DMS153 treated with DMSO at 0.1 percent for 48 hours (cell line): ENCODE results near the gene ATIC.

Source experiments
- DNase-seq: peaks from one replicate; lab custom pipeline; 2025; ENCODE audit not compliant: unreplicated experiment; lab: John Stamatoyannopoulos, UW

The ATIC gene

DNA sequence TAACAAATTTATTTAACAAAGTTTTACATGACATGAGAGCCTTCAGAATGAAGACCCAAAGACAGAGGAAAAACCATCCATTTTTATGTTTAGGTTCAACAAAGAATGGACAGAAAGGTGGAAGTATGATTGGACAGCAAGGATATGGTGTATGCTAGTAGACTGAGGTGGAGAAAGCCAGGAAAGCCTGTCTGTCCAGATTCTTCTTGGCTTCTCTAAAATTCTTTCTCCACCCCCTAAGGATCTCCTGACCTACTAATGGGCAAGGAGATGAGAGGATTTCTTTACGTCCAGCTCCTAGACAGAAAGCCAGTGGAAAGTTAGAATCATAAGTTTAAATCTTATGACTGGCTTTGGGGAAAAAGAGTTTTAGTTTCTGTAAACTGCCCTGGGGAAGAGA lies 3.0 kb downstream of the ATIC start:
- no peak for DNase-seq

DNA sequence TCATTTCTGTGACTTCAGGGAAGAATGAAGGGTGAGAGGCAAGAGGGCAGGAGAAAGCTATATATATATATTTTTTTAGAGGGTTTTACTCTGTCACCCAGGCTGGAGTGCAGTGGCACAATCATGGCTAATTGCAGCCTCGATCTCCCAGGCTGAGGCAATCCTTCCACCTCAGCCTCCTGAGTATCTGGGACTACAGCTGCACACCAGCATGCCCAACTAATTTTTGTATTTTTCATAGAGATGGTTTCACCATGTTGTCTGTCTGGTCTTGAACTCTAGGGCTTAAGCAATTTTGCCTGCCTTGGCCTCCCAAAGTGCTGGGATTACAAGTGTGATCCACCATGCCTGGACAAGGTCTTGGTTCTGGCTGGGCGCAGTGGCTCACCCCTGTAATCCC lies 3.4 kb downstream of the ATIC start:
- DNase-seq: no peak

DNA sequence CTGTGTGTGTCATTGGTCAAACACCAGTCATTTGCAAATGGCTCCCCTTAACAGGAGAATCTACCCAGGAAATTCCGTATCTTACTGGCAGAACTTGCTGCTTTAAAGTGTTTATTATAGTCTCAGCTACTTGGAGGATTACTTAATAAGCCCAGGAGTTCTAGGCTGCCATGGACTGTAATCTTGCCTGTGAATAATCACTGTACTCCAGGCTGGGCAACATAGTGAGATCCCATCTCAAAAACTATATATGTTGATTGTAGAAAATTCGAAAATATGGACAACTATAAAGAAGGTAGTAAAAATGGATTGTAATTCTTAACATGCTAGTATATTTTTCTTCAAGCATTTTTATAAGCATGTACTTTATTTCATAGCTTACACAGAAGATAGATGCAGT lies 4.5 kb downstream of the ATIC start:
- no peak for DNase-seq

DNA sequence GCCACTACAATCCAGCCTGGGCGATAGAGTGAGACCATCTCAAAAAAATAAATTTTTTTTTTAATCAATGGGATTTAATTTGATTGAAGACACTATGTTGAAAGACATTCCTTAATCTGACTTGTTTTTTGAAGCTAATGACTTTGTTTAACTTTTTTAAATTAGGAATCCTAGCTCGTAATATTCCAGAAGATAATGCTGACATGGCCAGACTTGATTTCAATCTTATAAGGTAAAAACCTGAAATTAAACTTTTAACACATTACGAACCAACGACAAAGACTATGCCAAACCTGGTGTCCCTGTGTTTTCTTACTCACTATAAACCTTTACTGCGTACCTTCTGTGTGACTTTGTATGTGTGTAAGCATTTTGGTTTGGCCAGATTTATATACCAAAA lies 7.6 kb downstream of the ATIC start:
- no peak for DNase-seq

DNA sequence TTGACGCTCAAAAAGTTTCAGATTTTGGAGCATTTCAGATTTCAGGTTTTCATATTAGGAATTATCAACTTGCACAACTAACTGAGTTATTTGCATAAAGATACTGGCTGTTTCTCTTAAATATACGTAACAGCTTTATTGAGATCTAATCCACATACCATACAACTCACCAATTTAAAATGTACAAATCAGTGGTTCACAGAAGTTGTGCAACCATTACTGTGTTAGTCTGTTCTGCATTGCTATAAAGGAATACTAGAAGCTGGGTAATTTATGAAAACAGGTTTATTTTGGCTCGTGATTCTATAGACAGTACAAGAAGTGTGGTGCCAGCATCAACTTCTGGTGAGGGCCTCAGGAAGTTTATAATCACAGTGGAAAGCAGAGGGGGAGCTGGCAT lies 8.2 kb downstream of the ATIC start:
- DNase-seq: no peak

DNA sequence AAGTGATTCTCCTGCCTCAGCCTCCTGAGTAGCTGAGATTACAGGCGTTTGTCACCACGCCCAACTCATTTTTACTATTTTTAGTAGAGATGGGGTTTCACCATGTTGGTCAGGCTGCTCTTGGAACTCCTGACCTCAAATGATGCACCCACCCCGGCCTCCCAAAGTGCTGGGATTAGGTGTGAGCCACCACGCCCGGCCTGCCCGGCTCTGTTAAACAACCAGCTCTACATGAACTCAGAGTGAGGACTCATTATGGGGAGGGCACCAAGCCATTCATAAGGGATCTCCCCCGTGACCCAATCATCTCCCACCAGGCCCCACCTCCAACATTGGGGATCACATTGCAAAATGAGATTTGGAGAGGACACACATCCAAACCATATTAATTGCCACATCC lies 8.8 kb downstream of the ATIC start:
- no peak for DNase-seq

DNA sequence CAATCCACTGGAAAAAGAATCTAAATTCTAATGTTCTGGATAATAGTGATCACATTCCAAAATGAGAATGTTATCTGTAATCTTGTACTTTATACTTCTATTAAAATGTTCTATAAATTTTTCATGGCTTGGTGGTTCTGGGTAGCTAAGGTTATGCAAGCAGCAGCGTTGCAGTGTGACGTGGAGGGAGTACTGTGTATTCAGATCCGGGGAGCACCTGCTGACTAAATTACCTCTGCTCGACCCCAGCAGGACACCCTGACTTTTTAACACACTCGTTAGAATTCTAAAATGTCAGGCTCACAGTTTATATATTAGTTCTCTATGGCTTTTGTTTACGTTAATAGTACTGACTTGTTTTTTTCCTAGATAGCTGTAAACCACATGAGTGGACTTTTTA lies 13.0 kb downstream of the ATIC start:
- DNase-seq: no peak

DNA sequence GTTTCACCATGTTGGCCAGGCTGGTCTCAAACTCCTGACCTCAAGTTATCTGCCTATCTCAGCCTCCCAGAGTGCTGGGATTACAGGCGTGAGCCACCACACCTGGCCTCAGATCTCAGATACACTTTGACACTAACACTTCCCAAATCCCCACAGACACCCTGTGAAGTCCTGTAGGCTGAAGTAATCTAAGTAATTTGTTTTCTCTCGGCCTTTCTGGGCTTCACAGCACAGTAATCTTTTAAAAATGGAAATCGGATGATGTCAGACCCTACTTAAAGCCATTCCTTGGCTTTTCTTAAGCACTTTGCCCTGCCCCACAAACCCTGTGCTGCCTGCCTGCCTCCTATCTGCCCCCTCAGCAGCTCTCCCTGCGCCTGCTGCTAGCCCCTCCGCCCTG lies 16.2 kb downstream of the ATIC start:
- DNase-seq: no peak

DNA sequence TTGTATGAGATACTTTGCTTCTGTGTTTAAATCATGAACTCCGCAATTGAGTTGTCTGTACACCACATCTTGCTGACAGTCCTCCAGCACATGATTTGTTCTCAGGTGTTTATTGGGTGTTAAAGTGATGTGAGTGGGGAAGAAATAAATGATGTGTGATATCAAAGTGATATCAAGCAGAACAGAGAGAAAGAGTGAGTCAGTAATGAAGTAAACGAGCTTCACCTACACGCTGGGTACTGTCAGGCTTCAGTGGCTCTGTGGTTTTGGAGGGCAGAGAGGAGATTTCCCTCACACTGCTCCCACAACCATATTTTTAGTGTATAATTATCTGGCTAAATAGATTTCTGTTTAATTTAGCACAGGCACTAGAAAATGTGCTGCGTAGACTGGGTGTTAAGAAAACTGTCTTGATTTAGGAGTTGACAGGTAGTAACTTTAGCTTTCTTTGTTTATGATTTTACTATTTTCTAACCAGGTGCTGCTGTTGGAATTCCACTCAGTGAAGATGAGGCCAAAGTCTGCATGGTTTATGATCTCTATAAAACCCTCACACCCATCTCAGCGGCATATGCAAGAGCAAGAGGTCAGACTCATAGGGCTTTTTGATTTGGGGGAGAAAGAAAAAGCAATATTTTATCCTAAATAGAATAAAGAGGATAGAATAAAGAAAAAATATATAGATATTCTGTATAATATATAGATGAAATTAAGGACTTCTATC lies 21.2 kb downstream of the ATIC start:
- no peak for DNase-seq

DNA sequence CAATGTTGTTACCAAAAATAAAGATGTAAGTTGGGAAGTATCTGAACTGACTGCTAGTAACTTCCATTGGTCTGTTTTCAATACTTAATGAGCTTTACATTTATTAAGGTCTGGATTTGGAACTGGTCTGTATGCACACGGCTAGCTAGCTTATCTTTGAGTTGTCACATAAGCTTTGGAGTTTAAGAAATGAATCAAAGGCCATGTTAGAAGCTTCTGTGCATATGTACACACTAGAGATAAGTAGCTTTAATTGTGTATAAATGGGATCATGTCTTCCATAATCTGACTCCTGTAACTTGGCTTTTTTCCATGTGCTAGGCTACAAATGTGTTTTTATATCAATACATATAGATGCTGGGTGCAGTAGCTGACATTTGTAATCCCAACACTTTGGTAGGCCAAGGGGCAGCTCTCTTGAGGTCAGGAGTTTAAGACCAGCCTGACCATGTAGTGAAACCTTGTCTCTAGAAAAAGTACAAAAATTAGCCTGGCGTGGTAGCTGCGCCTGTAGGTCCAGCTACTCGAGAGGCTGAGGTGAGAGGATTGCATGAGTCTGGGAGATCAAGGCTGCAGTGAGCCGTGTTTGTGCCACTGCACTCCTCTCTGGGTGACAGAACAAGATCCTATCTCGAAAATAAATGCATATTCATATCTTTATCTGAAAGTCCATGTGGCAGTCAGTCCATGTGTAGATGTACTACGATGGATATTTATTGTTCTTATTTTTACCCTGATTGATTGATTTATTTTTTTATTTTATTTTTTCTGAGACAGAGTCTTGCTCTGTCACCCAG lies 27.2 kb downstream of the ATIC start:
- no peak for DNase-seq

DNA sequence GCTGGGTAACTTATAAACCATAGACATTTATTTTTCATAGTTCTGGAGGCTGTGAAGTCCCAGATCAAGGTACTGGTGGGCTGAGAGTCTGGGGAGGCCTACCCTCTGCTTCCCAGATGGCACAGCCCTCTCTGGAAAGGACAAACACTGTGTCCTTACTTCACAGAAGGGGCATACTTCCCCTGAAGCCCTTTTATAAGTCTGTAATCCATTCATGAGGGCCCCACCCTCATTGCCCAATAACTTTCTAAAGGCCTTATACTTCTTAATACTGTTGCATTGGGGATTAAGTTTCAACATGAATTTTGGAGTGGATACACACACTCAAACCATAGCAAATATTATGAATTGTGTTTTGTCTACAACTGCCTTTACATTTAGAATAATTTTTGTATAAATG lies 36.0 kb downstream of the ATIC start:
- no peak for DNase-seq

DNA sequence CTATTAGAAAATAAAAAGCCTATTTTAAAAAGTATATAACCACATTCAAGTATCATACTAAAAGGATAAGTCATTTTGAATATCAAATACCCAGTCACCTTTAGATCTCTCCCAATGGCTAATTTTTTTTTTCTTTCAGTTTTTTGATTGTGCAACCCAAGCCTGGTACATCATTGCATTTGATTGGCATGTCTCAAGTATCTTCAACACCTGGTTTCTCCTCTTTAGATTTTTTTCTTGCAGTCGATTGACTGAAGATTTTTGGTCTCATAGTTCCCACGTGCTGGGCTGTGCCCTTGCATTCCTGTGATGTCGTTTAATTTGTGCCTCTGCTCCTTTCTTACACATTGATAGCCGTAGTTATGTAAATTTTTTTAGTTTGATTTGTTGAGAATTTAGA lies 40.7 kb downstream of the ATIC start:
- no peak for DNase-seq

DNA sequence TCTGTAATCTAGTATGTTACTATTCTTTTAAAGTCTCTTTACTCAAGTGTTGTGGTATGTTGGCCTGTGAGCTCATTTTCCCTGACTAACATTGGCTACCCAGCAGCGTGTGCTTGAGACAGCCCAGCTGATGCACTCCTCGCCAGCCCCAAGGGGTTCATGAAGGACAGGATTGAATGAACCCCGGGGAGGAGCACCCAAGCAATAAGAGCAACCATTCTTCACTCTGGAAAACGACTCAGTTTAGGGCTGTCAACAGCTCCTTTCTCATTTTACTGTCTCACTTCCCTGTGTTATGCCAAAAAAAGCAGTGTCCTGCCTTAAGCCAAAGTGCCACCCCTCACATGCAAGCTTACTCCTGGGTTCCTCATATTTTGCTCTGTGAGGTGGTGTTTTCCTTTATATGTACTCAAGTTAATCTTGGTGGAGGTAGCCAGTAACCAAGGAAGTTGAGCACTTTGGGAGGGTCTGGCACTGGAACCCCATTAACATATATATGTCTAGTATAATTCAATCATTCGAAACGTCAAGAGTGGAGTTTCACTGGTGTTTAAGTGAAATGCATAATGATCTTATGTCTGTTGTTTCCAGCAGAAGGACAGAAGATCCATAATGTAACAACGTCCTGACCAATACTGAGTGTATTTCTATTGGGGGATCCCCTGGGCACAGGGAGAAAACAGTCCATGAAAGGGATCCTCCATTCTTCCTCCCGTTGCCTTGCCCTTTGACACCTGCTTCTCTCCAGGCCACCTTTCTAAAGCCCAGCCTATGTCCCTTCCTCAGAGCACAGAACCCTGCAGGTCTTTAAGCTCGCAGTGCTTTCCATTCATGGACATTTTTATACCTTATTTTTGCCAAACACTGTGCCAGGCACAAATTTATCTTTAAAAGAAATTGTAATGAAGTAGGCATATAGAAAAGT lies 43.2 kb downstream of the ATIC start:
- no peak for DNase-seq

DNA sequence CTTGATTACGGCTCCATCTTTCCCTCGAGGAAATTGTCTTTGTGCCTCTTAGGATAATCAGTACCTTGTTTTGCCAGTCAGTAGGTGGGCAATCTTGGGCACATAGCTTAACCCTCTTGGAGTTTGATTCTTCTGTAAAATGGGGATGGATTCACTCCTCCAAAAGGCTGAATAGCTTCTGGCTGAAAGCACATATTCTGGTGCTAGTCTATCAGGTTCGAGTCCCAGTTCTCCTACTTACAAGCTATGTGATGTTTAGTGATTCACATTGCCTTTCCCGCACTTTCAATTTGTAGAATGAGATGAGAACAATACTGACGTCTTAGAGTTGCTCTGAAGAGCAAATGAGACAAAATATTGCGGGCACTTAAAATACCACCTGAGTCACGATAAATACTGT lies 43.9 kb downstream of the ATIC start:
- no peak for DNase-seq

DNA sequence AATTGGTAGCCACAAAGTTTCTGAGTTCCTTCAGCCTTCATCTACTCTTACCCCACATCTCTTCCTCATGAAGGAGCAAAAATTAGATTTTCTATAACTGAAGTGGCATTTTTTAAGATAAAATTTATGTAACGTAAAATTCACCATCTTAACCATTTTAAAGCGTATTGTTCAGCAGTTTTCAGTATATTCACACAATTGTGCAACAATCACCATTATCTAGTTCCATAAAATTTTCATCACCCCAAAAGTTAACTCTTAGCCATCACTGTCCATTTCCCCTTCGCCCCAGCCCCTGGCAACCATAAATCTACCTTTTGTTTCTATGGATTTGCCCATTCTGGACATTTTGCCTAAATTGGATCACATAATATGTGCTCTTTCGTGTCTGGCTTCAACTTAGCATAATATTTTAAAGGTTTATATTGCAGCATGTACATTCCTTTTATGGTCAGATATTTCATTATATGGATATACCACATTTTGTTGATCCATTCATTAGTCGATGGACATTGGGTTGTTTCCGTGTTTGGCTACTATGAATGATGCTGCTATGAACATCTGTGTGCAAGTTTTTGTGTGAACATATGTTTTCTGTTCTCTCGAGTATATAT lies 44.6 kb downstream of the ATIC start:
- no peak for DNase-seq

DNA sequence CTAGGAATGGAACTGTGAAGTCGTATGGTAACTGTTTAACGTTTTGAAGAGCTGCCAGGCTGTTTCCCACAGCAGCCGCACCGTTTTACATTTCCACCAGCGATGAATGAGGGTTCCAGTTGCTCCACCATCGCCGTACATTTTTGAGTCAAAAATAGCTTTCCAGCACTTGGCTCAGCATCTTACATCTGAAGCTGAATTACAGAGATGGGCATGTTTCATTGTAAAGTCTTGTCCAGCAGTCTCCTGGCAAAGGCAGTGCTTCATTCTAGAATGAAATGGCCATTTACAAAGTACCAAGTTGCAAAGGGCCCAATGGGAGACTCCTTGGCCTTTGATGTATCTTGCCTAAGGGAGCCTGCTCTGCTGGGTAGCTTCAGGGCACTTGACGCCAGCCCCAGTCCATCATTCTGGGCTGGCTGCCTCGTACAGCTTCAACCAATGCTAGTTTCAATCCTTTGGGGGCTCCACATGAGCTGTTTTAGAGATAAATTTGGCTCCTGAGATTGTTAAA lies 45.1 kb downstream of the ATIC start:
- no peak for DNase-seq

DNA sequence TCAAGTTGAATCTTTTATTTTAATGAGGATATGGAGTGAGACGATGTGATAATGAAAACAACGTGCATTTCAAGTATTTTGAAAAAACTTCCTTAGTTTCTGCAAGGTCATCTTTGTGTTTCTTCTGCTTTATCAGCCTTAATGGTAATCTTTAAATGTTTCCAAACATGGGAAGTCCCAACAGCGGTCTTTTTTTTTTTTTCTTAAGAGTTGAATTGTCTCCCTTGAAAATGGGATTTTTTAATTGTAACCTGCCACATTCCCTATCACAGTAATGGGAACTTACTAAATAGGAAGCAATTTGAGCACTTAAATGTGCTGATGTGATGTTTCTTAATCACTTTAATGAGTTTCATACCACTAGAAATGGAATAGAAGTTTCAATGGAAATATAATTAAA lies 45.8 kb downstream of the ATIC start:
- no peak for DNase-seq

DNA sequence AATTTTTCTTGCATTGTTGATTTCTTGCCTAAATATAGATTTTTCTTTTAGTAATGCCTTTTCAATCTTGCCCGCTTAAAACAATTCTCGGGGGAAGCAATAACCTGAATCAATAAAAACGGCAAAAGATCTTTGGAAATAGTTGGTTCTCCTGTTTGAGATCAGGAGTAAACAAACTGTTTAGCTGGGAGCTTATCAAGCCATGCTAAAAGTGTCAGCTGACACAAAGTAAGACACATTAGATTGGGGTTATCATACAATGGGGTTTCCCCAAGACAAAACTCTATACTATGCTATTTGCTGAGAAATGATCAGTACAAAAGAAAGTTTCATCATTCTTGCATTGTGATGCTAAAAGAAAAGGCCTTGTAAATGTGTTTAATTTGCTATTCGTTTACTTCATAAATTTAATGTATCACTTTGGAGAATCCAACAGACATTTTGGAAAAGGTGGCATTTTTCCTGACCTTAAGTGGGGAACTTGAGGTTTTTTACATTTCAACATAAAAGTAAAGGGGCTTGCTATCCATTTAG lies 46.5 kb downstream of the ATIC start:
- no peak for DNase-seq

DNA sequence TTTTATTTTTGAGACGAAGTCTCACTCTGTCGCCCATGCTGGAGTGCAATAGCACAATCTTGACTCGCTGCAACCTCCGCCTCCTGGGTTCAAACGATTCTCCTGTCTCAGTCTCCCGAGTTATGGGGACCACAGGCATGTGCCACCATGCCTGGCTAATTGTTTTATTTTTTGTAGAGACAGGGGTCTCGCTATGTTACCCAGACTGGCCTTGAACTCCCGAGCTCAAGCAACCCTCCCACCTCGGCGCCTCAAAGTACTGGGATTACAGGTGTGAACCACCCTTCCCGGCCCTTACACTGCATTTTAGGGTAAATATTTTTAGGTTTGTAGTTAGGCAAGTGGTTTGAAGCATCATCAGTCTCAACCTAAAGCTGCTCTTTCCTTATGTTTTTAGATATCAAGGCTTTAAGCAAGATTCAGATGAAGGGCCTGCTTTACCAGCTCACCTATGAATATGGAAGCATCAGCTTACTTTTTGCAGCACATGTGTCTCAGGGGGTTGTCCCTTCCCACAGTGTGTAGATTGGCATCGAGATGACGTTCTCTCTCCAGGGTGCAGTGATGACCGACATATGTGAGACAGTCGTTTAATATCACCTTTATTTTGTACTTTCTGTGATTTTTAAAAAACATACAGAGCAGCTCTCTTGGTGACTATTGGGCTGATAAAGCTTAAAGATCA lies 47.2 kb downstream of the ATIC start:
- DNase-seq: no peak

DNA sequence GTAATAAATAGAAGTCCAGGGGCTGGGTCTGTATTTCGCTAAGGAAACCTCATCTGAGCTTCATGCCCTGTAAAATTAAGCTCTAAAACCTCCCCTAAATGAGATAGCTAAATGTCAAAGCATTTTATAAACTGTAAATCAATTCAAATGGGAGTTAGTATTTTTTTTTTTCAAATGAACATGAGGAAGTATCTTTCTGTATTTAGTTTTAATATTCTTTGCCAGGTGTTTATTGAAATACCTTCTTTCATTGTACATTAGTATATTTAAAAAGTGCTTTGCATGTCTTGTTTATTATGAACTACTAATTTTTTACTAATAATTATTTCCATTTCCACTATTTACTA lies 47.7 kb downstream of the ATIC start:
- DNase-seq: no peak
